ENCODE measurements around the gene APOBEC3B.
"Not testable (repeated sequence)": the region's sequence is repeated elsewhere in the genome, so short reads cannot be mapped to it uniquely, and the experiment has no call there.

DNA sequence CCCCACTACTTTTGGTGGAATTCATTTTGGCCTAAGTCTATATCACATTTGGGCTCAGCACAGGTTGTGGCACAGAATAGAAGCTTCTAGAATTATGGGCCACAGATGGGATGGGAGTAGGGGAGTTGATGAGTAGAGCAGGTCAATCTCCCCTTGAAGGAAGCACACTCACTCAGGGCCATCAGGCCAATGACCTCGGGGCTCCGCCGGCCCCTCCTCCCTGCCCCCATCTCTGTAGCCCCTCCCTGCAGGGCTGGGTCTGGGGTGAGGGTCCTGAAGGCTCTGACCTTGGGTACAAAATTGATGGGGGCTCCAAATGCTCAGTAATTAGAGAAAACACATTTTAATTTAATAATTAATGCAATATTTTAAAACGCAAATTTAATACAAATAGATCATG is 21.5 kb upstream of the APOBEC3B start:
- not testable (repeated sequence) for TF ChIP-seq EZH2 (IDR thresholded peaks at IDR 0.05; ENCODE audit: borderline replicate concordance, low read length)
- TF ChIP-seq, protein P1, sequence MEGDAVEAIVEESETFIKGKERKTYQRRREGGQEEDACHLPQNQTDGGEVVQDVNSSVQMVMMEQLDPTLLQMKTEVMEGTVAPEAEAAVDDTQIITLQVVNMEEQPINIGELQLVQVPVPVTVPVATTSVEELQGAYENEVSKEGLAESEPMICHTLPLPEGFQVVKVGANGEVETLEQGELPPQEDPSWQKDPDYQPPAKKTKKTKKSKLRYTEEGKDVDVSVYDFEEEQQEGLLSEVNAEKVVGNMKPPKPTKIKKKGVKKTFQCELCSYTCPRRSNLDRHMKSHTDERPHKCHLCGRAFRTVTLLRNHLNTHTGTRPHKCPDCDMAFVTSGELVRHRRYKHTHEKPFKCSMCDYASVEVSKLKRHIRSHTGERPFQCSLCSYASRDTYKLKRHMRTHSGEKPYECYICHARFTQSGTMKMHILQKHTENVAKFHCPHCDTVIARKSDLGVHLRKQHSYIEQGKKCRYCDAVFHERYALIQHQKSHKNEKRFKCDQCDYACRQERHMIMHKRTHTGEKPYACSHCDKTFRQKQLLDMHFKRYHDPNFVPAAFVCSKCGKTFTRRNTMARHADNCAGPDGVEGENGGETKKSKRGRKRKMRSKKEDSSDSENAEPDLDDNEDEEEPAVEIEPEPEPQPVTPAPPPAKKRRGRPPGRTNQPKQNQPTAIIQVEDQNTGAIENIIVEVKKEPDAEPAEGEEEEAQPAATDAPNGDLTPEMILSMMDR (IDR thresholded peaks at IDR 0.05; ENCODE audit: low read length): not testable (repeated sequence)

Data from OCI-LY1 (cell line).